ENCODE data around the gene NMT1.
A peak's percentile ranks its signal among the peaks of the same experiment; 100 is the strongest.

NMT1 gene

GRCh38 chr17:45060797-45061605, at the start of gene NMT1:
Gene NMT1, plus strand, starts transcription at chr17:45061317. Its CDS starts 13 bp downstream, at chr17:45061330.
- FAIRE-seq = peak; percentile 92

DNA sequence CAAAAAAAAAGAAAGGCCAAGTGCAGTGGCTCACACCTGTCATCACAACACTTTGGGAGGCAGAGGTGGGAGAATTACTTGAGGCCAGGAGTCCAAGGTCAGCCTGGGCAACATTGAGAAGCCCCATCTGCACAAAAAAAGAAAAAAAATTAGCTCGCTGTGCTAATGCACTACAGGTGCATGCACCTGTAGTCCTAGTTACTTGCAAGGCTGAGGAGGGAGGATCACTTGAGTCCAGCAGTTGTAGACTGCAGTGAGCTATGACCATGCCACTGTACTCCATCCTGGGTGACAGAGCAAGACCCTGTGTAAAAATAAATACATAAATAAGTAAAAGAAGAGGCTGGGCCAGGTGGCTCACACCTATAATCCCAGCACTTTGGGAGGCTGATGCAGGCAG, 49.4 kb upstream of the NMT1 start:
- FAIRE-seq = no peak

DNA sequence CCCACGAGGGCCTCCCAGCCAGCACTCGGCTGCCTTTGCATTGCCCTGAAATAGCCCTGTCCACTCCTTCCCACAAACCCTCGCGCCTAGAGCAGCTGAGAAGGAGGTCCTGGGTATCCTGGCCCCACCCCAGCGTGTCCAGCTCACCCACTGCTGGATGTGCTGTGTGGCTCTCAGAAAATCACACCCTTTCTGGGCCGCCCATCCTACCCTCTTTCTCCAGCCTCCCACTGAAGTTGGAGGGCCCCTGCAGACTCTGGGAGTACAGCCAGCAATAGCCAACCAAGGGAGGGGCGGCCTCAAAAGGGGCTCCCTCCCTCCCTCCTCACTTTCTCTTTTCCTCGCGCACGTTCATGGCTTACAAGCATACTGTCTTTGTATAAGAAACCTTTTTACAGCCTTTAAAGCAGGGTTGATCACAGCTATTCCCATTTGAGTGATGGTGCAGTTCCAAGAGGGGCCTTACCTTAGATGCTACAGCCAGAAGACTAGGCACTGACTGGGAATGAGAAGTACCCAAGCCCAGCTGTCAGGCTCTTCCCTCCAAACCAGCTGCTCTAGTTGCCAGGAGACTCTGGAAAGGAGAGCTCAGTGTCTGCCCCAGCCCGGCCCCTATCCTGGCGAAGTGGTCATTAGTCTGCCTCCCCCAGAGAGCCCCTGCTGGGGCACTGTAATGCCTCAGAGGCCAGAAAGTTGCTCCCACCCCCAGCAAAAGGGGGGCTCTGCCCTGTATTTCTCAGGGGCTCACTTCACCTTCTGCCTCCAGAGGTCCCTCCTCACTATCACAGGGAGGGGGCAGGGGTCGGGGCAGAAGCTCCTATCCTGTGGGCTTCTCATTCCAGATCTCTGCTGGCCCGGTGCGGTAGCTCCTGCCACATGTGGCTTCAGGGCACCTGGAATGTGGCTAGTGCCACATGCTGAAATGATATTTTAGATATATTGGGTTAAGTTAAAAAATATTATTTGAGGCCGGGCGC, 47.8 kb upstream of the NMT1 start:
- FAIRE-seq = no peak

DNA sequence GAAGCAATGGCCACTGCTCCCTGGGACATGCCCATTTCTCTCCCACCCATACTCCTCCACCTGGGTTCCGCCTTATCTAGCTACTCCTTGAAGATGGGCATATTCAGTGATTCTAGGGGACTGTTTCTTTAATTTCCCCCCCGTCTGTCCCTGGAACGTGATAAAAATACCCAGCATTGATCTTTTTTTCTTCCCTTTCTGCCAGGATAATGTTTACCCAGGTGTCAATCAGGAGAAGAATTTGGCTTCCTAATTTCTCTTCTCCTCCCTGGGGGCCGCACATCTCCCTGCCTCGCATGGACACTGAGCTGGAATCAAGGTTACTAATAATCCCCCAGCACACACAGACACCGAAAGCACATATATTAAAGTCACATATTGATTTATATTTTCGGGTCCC, 44.9 kb upstream of the NMT1 start:
- FAIRE-seq = no peak

DNA sequence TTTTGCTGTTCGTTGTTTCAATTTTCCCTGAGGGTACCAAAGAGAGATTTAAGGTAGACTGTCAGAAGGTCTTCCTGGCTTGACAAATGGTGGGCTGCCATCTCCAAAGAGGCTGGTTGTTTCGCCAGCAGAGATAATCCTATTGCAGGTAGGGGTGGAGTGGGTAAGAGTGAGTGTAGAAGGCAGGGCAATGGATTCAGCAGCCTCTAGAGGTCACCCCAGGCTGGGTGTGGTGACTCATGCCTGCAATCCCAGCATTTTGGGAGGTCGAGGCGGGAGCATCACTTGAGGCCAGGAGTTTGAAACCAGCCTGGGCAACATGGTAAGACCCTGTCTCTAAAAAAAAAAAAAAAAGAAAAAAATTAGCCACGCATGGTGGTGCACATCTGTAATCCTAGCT, 44.3 kb upstream of the NMT1 start:
- FAIRE-seq = no peak

DNA sequence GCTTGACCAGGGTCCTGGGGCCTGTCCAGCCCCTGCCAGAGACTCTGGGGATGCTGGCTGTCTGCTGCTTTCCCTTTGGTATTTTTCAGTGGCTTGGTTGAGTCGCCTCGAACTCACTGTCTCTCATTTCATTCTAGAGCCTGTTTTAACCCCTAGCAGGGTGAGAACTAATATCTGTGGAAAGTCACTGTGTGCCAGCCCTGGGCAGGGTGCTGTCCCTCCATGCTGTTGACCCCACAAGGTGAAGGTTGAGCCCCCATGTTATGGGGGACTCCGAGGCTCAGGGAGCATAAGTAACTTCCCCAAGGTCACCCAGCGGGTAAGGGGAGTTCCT, 42.6 kb upstream of the NMT1 start:
- no peak for FAIRE-seq

- FAIRE-seq = no peak
These were observed 42.0 kb upstream of the NMT1 start for GRCh38 chr17:45018848-45019711.

- FAIRE-seq = no peak
These were observed 40.6 kb upstream of the NMT1 start for GRCh38 chr17:45020354-45021138.

DNA sequence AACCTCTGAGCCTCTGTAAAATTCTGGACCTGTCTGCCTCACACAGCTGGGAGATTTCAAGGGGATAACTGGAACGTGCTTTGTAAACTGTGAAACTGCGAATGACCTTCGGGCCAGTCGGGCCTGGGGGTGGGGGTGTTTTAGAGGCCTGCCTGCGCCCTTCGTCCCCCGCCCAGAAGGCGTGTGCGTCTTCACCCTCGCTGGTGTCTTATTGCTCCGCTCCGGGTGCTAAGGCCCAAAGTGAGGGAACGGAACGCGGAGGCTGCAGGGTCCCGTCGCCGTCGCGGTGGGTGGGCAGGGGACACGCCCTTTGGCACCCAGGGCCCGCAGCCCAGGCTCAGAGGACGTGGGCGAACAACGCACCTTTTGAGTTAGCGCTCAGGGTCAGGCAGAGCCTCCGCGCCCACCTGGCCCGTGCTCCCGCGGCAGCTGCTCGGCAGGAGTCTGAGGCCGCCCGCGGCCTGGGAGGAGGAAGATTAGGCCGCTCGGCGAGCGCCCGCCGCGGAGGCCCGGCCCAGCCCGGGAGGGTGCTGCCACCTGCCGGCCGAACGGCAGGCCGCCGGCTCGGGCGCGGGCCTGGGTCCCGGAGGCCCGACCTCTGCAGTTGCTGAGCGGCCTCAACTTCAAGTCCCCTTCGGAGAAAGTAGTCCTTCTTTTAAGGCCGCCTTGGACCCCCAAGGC, 39.4 kb upstream of the NMT1 start:
- FAIRE-seq = no peak

- FAIRE-seq = no peak
These were observed 38.8 kb upstream of the NMT1 start for GRCh38 chr17:45022288-45022648.

DNA sequence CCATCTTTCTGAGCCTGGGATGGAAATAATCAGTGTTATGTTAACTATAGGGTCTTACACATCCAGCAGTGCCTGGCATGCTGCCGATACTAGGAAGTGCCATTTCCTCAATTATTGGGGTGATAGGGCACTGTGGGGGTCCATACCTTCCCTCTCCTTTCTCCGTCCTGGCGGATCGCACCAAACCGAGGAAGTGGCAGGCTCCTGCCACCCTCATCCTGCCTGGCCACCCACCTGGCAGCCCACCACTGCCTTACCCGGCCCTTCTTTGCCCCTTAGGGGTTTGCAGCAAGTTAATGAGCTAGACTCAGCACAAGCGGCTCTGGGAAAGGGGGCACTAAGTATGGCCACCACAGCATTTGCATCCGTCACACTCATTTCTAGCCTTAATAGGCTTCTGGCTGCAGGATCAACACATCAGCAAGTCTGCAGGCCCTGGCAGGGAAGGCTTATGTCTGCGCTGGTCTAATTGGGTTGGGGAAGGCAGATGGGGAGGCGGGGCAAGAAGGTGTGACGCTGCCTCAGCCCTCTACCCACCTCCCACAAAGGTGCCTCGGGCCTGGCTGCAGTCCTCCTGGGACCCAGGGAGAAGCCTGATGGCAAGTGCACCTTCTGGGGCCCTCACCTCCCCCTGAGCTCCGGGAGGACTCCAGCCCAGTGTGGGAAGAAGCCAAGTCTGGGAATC, 38.3 kb upstream of the NMT1 start:
- FAIRE-seq = no peak

DNA sequence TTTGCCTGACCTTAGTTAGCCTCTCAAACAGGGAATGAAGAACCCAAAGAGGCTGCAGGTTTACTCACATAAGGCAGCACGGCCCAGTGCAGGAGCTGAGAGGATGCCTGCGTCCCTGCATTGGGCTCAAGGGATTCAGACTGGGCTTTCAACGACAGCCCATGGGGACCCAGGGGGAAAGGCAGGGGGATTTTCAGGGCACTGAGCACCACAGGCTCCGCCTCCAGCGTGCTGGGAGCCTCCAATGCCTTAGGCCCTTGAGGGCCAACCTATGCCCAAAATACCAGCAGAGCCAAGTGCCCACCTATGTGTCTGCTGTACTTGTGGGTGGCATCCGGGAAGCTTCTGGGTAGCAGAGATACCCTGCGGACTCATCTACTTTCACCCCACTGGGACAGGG, 32.0 kb upstream of the NMT1 start:
- FAIRE-seq = no peak

DNA sequence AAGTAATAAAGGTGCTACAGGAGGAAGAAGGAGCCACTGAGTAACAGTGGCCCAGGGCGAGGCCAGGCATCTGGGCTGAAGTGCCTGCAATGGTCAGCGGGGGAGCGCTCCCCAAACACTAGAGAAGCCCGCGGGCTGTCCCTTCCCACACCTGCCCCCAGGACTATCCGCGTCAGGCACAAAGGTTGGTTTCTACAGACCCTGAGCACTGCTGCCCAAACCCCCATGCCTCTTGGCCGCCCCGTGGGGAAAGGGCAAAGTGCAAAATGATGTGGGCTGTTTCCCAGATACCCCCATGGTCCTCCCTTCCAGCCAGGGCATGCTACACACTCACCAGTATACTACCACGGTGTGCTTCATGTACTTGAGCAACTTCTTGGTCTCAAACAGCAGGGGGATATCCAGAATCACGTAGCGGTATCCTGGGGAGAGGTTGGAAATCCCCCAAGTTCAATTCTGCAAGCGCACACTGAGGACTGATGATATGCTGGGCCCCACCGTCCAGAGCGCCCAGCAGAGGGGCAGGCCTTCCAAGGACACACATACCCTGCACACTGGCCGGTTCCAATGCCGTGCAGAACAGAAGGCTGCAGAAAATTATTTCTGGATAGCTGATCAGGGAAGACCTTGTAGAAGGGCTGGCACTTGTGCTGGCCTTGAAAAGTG, 31.2 kb upstream of the NMT1 start:
- FAIRE-seq = no peak

DNA sequence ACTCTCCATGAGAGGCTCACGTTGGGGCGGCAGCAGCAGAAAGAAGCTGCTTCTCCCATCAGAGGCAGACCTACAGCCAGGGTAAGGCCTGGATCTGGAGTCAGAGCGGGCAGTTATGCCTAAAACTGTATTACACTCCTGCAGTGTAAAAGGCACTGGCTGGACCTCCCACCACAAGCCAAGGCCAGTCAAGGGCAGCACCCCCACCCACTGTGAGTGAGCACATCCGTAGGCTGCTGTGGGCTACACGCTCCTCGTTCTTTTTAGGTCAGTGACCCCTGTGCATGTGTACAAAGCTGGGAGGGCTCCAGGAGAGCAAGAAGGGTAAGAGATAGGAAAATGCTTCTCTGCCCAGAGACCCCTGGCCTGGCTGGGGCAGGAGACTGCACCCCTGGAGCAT, 30.4 kb upstream of the NMT1 start:
- FAIRE-seq = no peak

- FAIRE-seq = no peak
These were observed 29.6 kb upstream of the NMT1 start for GRCh38 chr17:45031231-45032173.

DNA sequence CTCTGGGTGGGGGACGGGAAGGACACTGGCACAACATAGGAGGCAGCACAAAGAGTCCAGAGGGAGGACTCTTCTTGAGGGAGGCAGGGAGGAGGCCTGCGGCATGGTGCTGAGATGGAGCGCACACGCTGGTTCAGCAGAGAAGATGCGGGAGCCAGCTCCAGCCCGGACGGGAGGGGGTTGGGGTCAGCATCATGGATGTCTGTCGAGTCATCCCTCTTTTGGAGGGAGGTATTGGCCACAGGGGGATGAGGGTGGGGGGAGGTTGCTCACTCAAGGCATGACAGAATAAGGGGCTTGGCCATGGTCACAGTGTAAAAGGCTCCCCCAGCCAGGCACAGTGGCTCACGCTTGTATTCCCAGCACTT, 29.0 kb upstream of the NMT1 start:
- FAIRE-seq = no peak

GRCh38 chr17:45034599-45034998, 26.5 kb upstream of the NMT1 start:
- no peak for FAIRE-seq

DNA sequence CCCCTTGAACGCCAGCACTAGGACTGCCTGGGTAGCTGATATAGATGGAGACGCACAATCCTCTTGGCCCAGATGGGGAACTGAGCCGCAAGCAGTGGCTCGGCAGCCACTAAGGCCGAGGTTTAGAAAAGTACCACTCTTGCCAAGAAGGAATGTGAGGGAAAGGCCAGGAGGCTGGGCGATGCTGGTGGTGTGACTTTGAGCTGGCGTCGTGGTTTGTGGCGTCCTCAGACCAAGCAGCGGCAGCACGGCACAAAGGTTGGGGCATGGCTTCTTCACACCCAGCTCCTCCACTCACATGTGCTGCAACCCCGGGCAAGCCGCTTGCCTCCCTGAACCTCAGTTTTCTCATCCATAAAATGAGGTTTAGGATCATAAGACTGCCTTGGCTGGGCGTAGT, 25.3 kb upstream of the NMT1 start:
- no peak for FAIRE-seq

DNA sequence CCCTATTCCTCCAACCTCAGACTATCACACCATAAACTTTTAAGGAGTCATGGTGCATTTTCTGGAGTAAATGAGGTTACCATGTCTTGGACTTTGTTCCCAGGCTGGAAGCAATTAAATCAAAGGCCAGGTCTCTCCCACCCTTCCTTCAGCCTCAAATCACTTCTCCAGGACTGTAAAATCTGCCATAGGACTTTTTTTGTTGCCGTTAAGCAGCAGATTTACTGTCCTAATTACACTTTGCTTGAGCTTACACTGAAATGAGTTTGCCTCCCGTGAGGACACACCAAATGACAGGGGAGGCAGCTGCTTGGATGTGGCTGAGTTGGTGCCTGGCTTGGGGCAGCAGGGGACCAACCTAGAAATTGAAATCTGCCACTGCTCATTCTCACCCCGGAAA, 24.4 kb upstream of the NMT1 start:
- no peak for FAIRE-seq
